Common myeloid progenitor, CD34-positive (primary cell): Measurements from ENCODE around the gene CYP3A7.
"Not testable (repeated sequence)": the region's sequence is repeated elsewhere in the genome, so short reads cannot be mapped to it uniquely, and the experiment has no call there.

Experiments
- CTCF ChIA-PET: fragments of 350-600 bp; sonication (Branson Sonifier 250); formaldehyde crosslinking; loops from one replicate; lab custom pipeline; 2021; ENCODE audit warnings: antibody characterized with exemption; lab: Charles Lee
- POLR2A ChIA-PET: fragments of 350-600 bp; sonication (Branson Sonifier 250); formaldehyde crosslinking; loops from one replicate; lab custom pipeline; 2021; ENCODE audit warnings: antibody characterized with exemption; lab: Charles Lee
- DNase-seq, 3 donors: peaks; one replicate each; pipeline versions ENCODE4 v3.0.0 to v3.0.0-alpha.2; 2013
- H3K27ac ChIP-seq, 2 experiments: 1 replicate in 1 of 2; 2 replicates in 1 of 2; pipeline ENCODE4 v1.7.0; 2013; ENCODE audit warnings: inconsistent platforms in 2 of 2, low read length in 2 of 2, mild to moderate bottlenecking in 2 of 2, low read depth in 1 of 2, moderate library complexity in 1 of 2; ENCODE audit not compliant: severe bottlenecking in 2 of 2, insufficient read depth in 1 of 2, poor library complexity in 1 of 2
- H3K27me3 ChIP-seq, 5 experiments: replicated peaks in 2 of 5; 1 replicate in 3 of 5; 2 replicates in 2 of 5; pipeline versions ENCODE4 v1.6.1 to v1.7.0; 2013; ENCODE audit warnings: low read length in 4 of 5, mild to moderate bottlenecking in 2 of 5, moderate library complexity in 2 of 5, inconsistent platforms in 1 of 5; ENCODE audit not compliant: insufficient read depth in 5 of 5, control insufficient read depth in 4 of 5
- H3K36me3 ChIP-seq, 4 experiments: 1 replicate in 2 of 4; 2 replicates in 2 of 4; pipeline versions ENCODE4 v1.6.1 to v1.7.0; 2013; ENCODE audit warnings: low read length in 3 of 4, control low read depth in 1 of 4, mild to moderate bottlenecking in 1 of 4; ENCODE audit not compliant: control insufficient read depth in 4 of 4, insufficient read depth in 4 of 4
- H3K4me1 ChIP-seq, 4 experiments: 1 replicate in 3 of 4; 2 replicates in 1 of 4; pipeline versions ENCODE4 v1.6.1 to v1.7.1; 2013; ENCODE audit warnings: low read length in 3 of 4, mild to moderate bottlenecking in 3 of 4, control low read depth in 1 of 4, inconsistent platforms in 1 of 4, moderate library complexity in 1 of 4; ENCODE audit not compliant: control insufficient read depth in 4 of 4, insufficient read depth in 4 of 4; ENCODE audit errors: control extremely low read depth in 1 of 4
- H3K4me3 ChIP-seq, 7 experiments: 1 replicate in 4 of 7; 2 replicates in 3 of 7; pipeline versions ENCODE4 v1.5.1 to v1.7.0; 2013; ENCODE audit warnings: mild to moderate bottlenecking in 7 of 7, low read length in 6 of 7, moderate library complexity in 6 of 7, inconsistent platforms in 2 of 7, low read depth in 2 of 7, control low read depth in 1 of 7; ENCODE audit not compliant: insufficient read depth in 4 of 7, control insufficient read depth in 1 of 7; ENCODE audit errors: extremely low read depth in 1 of 7
- H3K9me3 ChIP-seq, 5 experiments: 1 replicate in 4 of 5; 2 replicates in 1 of 5; pipeline versions ENCODE4 v1.6.1 to v1.7.1; 2013; ENCODE audit warnings: low read length in 4 of 5, mild to moderate bottlenecking in 2 of 5, inconsistent platforms in 1 of 5, low read depth in 1 of 5, moderate library complexity in 1 of 5; ENCODE audit not compliant: control insufficient read depth in 4 of 5, insufficient read depth in 2 of 5; ENCODE audit errors: control extremely low read depth in 1 of 5
- WGBS: methylation state at CpG from one replicate; pipeline ENCODE4 v1.1.5; 2013; ENCODE audit not compliant: insufficient coverage; 5-methylcytosine and 5-hydroxymethylcytosine counted together

CYP3A7 gene

GRCh38 chr7:99731638-99732374 lies 3.2 kb downstream of the CYP3A7 start:
- Histone ChIP-seq H3K9me3 (no peaks in the 10 kb centered on the region), H3K36me3 (no peaks in the 10 kb centered on the region), H3K27me3 (no peaks in the 10 kb centered on the region), H3K27ac (no peak overlapping the region), H3K4me1 (no peaks in the 10 kb centered on the region), H3K4me3 (no peak overlapping the region)
- 100% methylated on average over 4 of the region's 4 CpGs for WGBS
- DNase-seq = no peak
- POLR2A ChIA-PET = no interaction called here
- CTCF ChIA-PET = no interaction called here

- CTCF ChIA-PET = no interaction called here
- WGBS = 88% methylated on average over 3 of the region's 3 CpGs
- H3K36me3 ChIP-seq = no peaks in the 10 kb centered on the region
Measured at GRCh38 chr7:99730992-99731391, 4.0 kb downstream of the CYP3A7 start.

GRCh38 chr7:99730238-99730810 lies 4.7 kb downstream of the CYP3A7 start:
- no peaks in the 10 kb centered on the region for H3K9me3 ChIP-seq
- 100% methylated on average over 1 of the region's 1 CpG for WGBS
- no peak overlapping the region for H3K4me3 ChIP-seq
- no peak overlapping the region for H3K27ac ChIP-seq
- CTCF ChIA-PET = no interaction called here
- no peaks in the 10 kb centered on the region for H3K4me1 ChIP-seq
- H3K27me3 ChIP-seq = no peaks in the 10 kb centered on the region
- H3K36me3 ChIP-seq = no peaks in the 10 kb centered on the region
- POLR2A ChIA-PET = no interaction called here
- DNase-seq = no peak

More at GRCh38 chr7:99730992-99731391, 4.0 kb downstream of the CYP3A7 start:
- DNase-seq = no peak
- H3K4me1 ChIP-seq = no peaks in the 10 kb centered on the region
- POLR2A ChIA-PET = no interaction called here
- no peak overlapping the region for H3K4me3 ChIP-seq
- no peak overlapping the region for H3K27ac ChIP-seq
- no peaks in the 10 kb centered on the region for H3K27me3 ChIP-seq
- no peaks in the 10 kb centered on the region for H3K9me3 ChIP-seq

- Histone ChIP-seq H3K9me3 (no peaks in the 10 kb centered on the region), H3K27ac (no peak overlapping the region), H3K27me3 (no peaks in the 10 kb centered on the region), H3K36me3 (no peaks in the 10 kb centered on the region), H3K4me3 (no peak overlapping the region), H3K4me1 (no peaks in the 10 kb centered on the region)
- POLR2A ChIA-PET = no interaction called here
- CTCF ChIA-PET = no interaction called here
- DNase-seq = no peak
- 45% methylated on average over 2 of the region's 5 CpGs for WGBS
Measured at GRCh38 chr7:99729486-99730237, 5.3 kb downstream of the CYP3A7 start.

- no CpG with 5 or more reads among the region's 2 CpGs for WGBS
- Histone ChIP-seq H3K9me3 (no peaks in the 10 kb centered on the region), H3K4me1 (no peaks in the 10 kb centered on the region), H3K27ac (no peak overlapping the region), H3K4me3 (no peak overlapping the region), H3K27me3 (no peaks in the 10 kb centered on the region), H3K36me3 (no peaks in the 10 kb centered on the region)
- ChIA-PET POLR2A (no interaction called here), CTCF (no interaction called here)
- DNase-seq = no peak
Measured at GRCh38 chr7:99728615-99729014, 6.4 kb downstream of the CYP3A7 start.

- DNase-seq, H3K27ac ChIP-seq, H3K27me3 ChIP-seq, CTCF ChIA-PET, POLR2A ChIA-PET, H3K4me1 ChIP-seq, H3K36me3 ChIP-seq, H3K9me3 ChIP-seq, H3K4me3 ChIP-seq: not testable (repeated sequence)
- WGBS = 99% methylated on average over 6 of the region's 6 CpGs
Measured at GRCh38 chr7:99723201-99723600, 11.8 kb downstream of the CYP3A7 start.
